ENCODE measurements around the gene UQCR11. TPM values are rescaled to one million over a fixed set of nuclear protein-coding genes. Genes with fewer than 3 reads are reported as not detected.
A peak's percentile ranks its signal among the peaks of the same experiment; 100 is the strongest.

Gene UQCR11
- total and polyA plus RNA-seq, 2 donors (not counting 3 experiments of a cell fraction or from before 2014, with no cell fraction given): 165 to 210 TPM

- Histone ChIP-seq H3K27me3 (ENCODE audit: control insufficient read depth in 2 of 2, insufficient read depth in 2 of 2, low read length in 2 of 2) (no peaks in the 10 kb centered on the region), H3K27ac (ENCODE audit: insufficient read depth, low read depth, low read length) (peak overlapping the region; percentile 88), H3K9ac (replicated peaks; ENCODE audit: extremely low read depth, insufficient read depth, low read length) (peak overlapping the region; percentile 100), H3K4me2 (ENCODE audit: insufficient read depth, low read length) (peak overlapping the region; percentile 95), H3K4me1 (ENCODE audit: control insufficient read depth, extremely low read depth, insufficient read depth, low read length) (peaks cover 15% of the 10 kb centered on the region), H3K36me3 (ENCODE audit: control insufficient read depth in 2 of 2, extremely low read depth in 1 of 2, insufficient read depth in 2 of 2, low read length in 2 of 2) (peaks cover 0 to 4% of the 10 kb centered on the region in 2 experiments), H3K79me2 (ENCODE audit: control insufficient read depth, insufficient read depth, low read length) (peaks cover 56% of the 10 kb centered on the region), H4K20me1 (replicated peaks; ENCODE audit: control insufficient read depth, extremely low read depth, insufficient read depth, low read length) (no peaks in the 10 kb centered on the region), H3K9me1 (replicated peaks; ENCODE audit: control insufficient read depth, extremely low read depth, insufficient read depth, low read length) (no peaks in the 10 kb centered on the region), H3K4me3 (replicated peaks in 1 of 3; ENCODE audit: insufficient read depth in 1 of 3, low read depth in 1 of 3, low read length in 3 of 3) (peak overlapping the region; percentile 89 to 99 (median 99)), H2AFZ (ENCODE audit: low read depth, low read length) (no peak overlapping the region), H3K9me3 (replicated peaks; ENCODE audit: control insufficient read depth, insufficient read depth, low read length) (no peaks in the 10 kb centered on the region)
- TF ChIP-seq POLR2A (IDR thresholded peaks at IDR 0.05; ENCODE audit: low read depth, low read length) (peak; percentile 76), CTCF (IDR thresholded peaks at IDR 0.05; ENCODE audit: extremely low read depth in 1 of 2, insufficient read depth in 1 of 2, low read depth in 1 of 2, low read length in 2 of 2) (peak in 1 of 2 donors; percentile 40), MYC (IDR thresholded peaks at IDR 0.05; ENCODE audit: low read depth, low read length) (no peak), POLR2AphosphoS5 (IDR thresholded peaks at IDR 0.05; ENCODE audit: insufficient read depth, low read depth, low read length) (peak; percentile 55)
- TF ChIP-seq, protein P1, sequence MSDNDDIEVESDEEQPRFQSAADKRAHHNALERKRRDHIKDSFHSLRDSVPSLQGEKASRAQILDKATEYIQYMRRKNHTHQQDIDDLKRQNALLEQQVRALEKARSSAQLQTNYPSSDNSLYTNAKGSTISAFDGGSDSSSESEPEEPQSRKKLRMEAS (IDR thresholded peaks at IDR 0.05; ENCODE audit: insufficient read depth, insufficient read length): no peak
- CTCF ChIA-PET: interaction anchor here (0.8 to 4.0 kb wide), 9 partner anchors 10 to 247 kb away, joined by 3 to 26 read pairs (median 4); no protein-coding TSS in a partner anchor
- intact Hi-C loops (cut with micrococcal nuclease): loop anchor here (10.0 kb wide), 1 partner anchor 186 kb away; the partner anchor contains the start of genes DAZAP1 and GAMT
- POLR2A ChIA-PET: interaction anchor here (0.7 kb wide), 1 partner anchor 13 kb away, joined by 3 read pairs; no protein-coding TSS in a partner anchor
- FAIRE-seq (peak; percentile 49), DNase-seq (ENCODE audit: low read depth, low spot score) (peak; percentile 23)
- dilution Hi-C loops (cut with MboI; ENCODE audit: extremely low pct_ligation_motif_present, low sequenced_read_pairs): no loop called here
- BruUV-seq (replicated peaks): no TSS peak
These were observed 14.4 kb downstream of the UQCR11 start for GRCh38 chr19:1590641-1591397.
